Coronary artery (tissue), 2 donors: ENCODE measurements around the gene ANTXR1.
A peak's percentile ranks its signal among the peaks of the same experiment; 100 is the strongest.

Experiments used
- DNase-seq: peaks from one replicate; pipeline ENCODE4 v3.0.0-alpha.2; 2017; ENCODE audit warnings: low spot score
- H3K27ac ChIP-seq, 2 donors: fragments of 200-600 bp; sonication (generic); one replicate each; pipeline ENCODE4 v1.5.1; 2016 to 2019
- H3K4me3 ChIP-seq: fragments of 200-600 bp; sonication (generic); 2 replicates; pipeline ENCODE4 v1.5.1; 2016; ENCODE audit warnings: mild to moderate bottlenecking, moderate library complexity
- TF ChIP-seq, protein P1 (sequence below): fragments of 200-600 bp; sonication (generic); IDR thresholded peaks from one replicate; pipeline ENCODE4 v1.5.1; 2019; ENCODE audit warnings: antibody characterized with exemption

ANTXR1 gene

DNA sequence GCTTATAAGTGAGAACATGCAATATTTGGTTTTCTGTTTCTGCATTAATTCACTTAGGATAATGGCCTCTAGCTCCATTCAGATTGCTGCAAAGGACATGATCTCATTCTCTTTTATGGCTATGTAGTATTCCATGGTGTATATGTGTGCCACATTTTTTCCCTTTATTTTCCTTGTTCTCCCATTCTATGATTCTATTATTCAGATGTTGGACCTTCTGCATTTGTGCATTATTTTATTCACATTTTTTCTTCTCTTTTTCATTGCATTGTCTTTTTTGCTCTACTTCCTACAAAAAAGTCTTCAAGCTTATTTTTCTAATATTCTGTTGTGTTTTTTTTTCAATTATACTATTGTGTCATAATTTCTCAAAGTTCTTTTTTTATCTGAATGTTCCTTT, 11.1 kb upstream of the ANTXR1 start:
- TF ChIP-seq, protein P1, sequence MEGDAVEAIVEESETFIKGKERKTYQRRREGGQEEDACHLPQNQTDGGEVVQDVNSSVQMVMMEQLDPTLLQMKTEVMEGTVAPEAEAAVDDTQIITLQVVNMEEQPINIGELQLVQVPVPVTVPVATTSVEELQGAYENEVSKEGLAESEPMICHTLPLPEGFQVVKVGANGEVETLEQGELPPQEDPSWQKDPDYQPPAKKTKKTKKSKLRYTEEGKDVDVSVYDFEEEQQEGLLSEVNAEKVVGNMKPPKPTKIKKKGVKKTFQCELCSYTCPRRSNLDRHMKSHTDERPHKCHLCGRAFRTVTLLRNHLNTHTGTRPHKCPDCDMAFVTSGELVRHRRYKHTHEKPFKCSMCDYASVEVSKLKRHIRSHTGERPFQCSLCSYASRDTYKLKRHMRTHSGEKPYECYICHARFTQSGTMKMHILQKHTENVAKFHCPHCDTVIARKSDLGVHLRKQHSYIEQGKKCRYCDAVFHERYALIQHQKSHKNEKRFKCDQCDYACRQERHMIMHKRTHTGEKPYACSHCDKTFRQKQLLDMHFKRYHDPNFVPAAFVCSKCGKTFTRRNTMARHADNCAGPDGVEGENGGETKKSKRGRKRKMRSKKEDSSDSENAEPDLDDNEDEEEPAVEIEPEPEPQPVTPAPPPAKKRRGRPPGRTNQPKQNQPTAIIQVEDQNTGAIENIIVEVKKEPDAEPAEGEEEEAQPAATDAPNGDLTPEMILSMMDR = no peak
- Histone ChIP-seq H3K4me3 (no peak overlapping the region), H3K27ac (no peak overlapping the region)
- DNase-seq = no peak

DNA sequence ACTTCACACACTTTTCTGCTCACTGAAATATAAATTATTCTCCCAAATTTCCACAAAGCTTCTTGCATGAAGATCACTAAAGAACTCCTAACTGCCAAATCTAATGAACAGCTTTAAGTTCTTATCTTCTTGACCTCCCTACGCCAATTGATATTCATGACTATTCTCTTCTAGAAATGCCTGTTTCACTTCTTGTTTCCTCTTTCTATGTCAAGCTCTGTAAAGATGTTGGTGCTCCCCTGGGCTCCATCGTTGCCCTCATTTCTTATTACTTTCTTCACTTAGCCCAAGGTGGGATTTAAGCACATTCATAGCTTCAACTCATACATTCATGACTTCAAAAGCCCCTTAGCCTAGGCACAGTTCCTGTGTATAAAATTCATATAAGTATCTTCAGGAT, 9.2 kb upstream of the ANTXR1 start:
- H3K4me3 ChIP-seq = no peak overlapping the region
- H3K27ac ChIP-seq = no peak overlapping the region
- TF ChIP-seq, protein P1 = no peak
- no peak for DNase-seq

- H3K27ac ChIP-seq = no peak overlapping the region
- TF ChIP-seq, protein P1 = no peak
- no peak for DNase-seq
- no peak overlapping the region for H3K4me3 ChIP-seq
These were observed 5.8 kb upstream of the ANTXR1 start for GRCh38 chr2:69007169-69007568.

GRCh38 chr2:69007603-69008002, 5.4 kb upstream of the ANTXR1 start:
- H3K4me3 ChIP-seq = no peak overlapping the region
- no peak for DNase-seq
- H3K27ac ChIP-seq = peak overlapping the region in 1 of 2 donors; percentile 57
- TF ChIP-seq, protein P1 = no peak

DNA sequence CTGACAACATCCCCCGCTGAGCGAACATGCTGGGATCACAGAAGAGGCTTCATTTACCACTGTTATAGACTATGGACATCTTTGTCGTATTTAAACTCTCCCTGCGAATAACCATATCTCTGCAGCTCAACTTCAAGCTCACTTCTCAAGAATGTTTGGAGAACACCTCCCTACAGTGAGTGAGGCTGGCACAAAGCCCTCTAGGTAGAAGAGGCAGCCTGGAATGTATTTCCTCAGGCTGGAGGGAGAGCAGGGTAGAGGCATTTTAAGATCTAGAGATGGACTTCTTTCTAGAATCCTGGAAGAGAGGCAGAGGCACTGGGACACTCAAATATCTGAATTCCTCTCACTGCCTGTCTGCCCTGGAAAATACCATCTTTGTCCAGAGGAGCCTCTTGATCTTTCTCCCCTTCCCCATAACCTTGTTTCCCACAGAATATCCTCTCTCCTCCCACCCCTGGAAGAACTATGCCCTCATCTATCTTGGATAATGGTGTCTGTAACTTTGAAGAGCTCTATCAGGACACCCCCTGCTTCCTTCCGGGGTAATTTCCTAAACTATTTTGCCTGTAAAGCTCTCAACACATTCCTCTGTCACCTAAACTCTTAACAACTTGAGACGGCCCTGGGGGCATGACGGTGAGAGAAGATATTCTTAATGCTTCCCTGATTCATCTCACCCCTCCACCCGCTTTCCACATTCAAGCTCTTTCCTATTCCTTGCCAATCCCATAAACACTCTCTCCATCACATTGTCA, 2.4 kb upstream of the ANTXR1 start:
- no peak for DNase-seq
- H3K27ac ChIP-seq = peak overlapping the region in 1 of 2 donors; percentile 4
- TF ChIP-seq, protein P1 = no peak
- H3K4me3 ChIP-seq = no peak overlapping the region

DNA sequence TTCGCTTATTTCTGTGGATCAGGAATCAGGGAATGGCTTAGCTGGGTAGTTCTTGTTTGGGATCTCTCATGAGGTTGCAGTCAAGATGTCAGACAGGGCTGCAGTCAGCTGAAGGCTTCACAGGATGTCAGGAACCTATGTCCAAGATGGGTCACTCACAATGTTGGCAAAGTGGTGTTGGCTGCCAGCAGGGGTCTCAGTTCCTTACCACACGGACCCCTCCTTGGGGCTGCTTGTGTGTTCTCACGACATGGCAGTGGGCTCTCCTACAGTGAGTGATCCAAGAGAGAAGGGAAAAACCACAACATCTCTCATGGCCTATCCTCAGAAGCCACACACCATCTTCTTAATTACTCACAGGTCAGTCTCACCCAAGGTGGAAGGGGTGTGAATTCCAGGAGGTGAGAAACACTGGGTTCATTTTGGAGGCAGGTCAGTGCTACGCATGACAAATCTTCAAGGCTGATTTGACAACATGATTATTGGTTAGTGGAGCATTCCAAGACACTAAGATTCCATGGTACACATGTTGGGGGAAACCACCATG, 1.3 kb upstream of the ANTXR1 start:
- TF ChIP-seq, protein P1 = no peak
- DNase-seq = no peak
- no peak overlapping the region for H3K4me3 ChIP-seq
- H3K27ac ChIP-seq = peak overlapping the region in 1 of 2 donors; percentile 96
